GM18505 (cell line): ENCODE results near the gene CAGE1.
"Not testable (repeated sequence)": the region's sequence is repeated elsewhere in the genome, so short reads cannot be mapped to it uniquely, and the experiment has no call there.

Experiments
- ATAC-seq: cut with Tn5 transposase; IDR thresholded peaks from one replicate; pipeline ENCODE4 v1.9.1; 2021; ENCODE audit not compliant: unreplicated experiment
- POLR2A ChIP-seq: IDR thresholded peaks from 4 replicates; pipeline ENCODE4 v1.6.1; 2011; ENCODE audit warnings: borderline replicate concordance; ENCODE audit not compliant: insufficient read depth, insufficient read length; ENCODE audit errors: extremely low read depth

Gene CAGE1

GRCh38 chr6:7341271-7341670 is 48.3 kb downstream of the CAGE1 start:
- TF ChIP-seq POLR2A, result no peak
- ATAC-seq, result no peak

DNA sequence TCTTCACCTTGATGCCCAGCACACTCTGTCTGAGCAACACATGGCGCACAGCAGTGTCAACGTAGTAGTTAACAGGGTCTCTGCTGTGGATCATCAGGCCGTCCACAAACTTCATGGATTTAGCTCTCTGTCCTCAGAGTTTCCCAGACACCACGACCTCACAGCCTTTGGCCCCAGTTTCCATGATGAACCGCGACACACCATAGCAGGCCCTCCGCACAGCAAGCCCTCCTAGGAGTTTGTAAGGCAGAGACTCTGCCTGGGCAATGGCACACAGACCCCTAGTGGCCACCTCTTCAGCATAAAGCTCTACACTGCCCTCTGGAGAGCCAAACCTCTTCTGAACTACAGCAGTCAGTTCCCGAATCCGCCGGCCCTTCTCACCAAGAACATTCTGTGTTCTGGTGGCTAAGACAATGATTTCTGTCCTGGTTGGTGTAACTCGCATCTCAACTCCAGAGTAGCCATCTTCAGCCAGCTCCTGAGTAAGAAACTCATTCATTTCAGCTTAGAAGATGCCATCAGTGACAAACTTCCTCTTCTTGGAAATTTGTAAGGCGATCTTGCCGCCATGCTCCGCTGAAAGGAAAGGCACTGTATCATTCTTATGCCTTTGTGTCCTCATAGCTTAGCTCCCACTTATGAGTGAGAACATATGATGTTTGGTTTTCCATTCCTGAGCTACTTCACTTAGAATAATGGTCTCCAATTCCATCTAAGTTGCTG is 50.4 kb downstream of the CAGE1 start:
- ATAC-seq, result not testable (repeated sequence)

DNA sequence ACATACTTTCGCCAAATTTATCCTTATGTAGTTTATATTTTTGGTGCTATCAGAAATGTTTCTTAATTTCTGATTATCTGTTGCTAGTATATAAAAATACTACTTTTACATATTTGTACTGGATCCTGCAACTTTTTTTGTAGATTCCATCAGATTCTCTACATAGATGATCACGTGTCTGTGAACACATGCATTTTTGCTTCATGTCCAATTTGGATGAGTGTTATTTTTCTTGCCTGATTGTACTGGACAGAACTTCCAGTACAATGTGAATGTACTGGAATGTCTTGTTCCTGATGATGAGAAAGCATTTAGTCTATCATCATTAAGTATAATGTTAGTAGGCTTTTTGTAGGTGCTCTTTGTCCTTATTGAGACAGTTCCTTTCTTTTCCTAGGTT is 51.5 kb downstream of the CAGE1 start:
- TF ChIP-seq POLR2A, result no peak
- no peak for ATAC-seq

- TF ChIP-seq POLR2A, result no peak
- no peak for ATAC-seq
These were observed 54.0 kb downstream of the CAGE1 start for GRCh38 chr6:7335519-7335918.

GRCh38 chr6:7334685-7335084 is 54.9 kb downstream of the CAGE1 start:
- no peak for TF ChIP-seq POLR2A
- ATAC-seq, result no peak

DNA sequence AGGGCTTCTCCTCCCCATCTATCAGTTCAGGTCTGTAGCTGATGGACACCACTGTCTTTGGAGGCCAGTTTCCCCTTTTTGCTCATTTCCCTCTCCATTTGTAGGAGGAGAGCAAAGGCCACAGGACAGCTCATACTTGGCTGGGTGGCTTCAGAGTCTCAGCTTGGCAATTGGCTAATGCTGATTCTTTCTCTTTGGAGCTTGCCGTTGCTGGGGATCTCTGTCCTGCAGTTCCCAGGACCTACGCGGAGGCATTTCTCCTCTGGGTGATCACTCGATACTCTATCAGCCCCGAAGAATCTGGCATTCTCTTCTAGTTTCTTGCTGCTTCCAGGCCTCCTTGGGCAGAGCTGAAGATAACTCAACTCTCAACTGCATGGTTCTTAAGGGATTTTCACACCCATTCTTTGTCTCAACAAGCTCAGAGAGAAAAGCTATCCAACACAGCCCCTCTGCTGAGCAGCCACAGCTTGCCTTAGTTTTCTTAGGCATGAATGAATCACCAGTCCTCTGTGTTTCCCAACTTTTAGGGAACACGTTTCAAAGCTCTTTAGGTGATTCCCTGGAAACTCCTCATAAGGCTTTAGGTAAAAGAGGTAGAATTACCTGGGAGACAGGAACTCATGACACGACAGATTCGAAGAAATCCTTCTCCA is 57.3 kb downstream of the CAGE1 start:
- no peak for TF ChIP-seq POLR2A
- ATAC-seq, result no peak

- no peak for TF ChIP-seq POLR2A
- ATAC-seq, result no peak
These were observed 58.1 kb downstream of the CAGE1 start for GRCh38 chr6:7331452-7331851.

DNA sequence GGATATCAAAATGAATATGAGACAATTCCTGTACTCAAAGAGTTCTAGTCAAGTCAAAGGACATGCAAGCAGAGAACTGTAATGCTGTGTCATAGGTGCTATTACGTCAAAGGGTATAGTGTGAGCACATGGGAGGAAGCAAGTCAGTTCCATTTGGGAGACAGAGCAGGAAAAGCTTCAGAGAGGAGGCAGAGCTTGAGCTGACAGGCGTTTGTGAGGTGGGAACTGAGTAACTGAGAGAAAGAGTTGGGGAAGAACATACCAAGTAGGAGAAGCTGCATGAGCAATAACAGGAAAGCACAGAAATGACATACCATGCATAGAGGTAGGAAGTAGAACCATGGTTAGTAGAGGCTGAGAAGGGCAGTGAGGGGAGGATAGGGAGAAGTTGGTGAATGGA is 61.3 kb downstream of the CAGE1 start:
- no peak for ATAC-seq

GRCh38 chr6:7325750-7326149 is 63.8 kb downstream of the CAGE1 start:
- no peak for TF ChIP-seq POLR2A
- no peak for ATAC-seq

More for the DNA sequence above, 61.3 kb downstream of the CAGE1 start:
- TF ChIP-seq POLR2A, result no peak

DNA sequence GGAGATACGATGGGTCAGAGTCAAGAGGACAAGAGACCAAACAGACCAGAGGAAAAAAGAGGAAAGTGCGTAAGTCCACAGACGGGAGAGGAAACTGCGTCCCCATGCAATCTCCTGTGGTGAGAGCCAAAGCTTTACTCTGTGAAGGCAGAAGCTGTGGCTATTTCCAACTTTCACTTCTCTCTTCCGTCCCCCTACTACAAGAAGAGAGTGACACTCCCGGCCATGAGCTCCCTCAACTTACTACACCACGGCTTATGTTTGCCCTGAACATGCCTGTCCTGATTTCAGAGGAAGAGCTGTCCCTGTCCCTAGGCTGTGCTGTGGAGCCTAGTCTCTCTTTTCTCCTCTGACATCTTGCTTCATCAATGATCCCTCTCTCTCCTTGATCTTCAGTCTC is 65.0 kb downstream of the CAGE1 start:
- ATAC-seq, result peak; percentile 79
- no peak for TF ChIP-seq POLR2A

DNA sequence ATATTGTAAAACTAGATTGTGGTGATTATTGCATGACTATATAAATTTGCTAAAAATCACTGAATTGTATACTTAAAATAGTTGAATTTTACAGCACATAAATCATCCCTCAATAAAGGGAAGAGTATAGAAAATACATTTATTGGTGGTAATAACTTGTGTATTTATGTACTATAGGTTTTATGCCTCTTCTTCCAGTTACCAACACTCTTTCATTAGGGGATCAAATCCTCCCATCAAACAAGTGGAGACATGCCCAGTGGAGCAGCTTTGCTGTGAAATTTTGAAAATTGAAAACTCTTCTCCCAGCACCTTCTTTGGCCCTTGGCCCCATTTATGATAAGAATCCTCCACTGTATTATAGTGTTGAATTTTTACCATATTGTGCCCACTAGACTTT is 66.5 kb downstream of the CAGE1 start:
- no peak for TF ChIP-seq POLR2A
- no peak for ATAC-seq

GRCh38 chr6:7321866-7322265 is 67.7 kb downstream of the CAGE1 start:
- ATAC-seq, result not testable (repeated sequence)

DNA sequence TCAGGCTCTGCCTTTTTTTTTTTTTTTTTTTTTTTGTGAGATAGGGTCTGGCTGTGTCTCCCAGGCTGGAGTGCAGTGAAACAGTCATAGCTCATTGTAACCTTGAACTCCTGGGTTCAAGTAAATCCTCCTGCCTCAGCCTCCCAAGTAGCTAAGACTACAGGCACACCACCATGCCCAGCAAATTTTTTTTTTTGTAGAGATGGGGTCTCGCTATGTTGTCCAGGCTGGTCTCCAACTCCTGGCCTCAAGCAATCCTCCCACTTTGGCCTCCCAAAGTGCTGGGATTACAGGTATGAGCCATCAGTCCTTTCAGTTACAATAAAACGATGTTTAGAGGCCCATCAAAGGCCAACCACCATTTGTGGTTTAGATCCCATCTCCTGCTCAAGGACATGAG is 70.1 kb downstream of the CAGE1 start:
- ATAC-seq, result not testable (repeated sequence)

DNA sequence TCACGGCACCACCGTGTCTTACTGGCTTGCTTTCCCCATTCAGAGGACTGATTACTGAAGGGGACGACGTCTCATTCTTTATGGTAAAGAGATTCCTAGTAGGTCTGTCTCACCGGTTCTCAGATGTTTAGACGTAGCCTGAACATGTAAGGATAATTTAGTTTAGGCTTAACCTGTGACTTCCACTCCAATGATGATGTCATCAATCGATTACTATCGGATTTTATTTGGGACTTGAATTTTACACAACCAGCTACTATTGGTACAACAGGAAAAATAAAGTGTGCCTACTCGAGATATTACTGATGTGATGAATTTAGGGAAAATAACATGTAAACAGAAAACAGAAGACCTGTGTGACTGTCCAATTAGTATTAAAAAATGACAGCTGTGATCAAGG is 72.0 kb downstream of the CAGE1 start:
- ATAC-seq, result no peak

More for the DNA sequence above, 72.0 kb downstream of the CAGE1 start:
- TF ChIP-seq POLR2A, result no peak
